Astrocyte of the hippocampus (primary cell): ENCODE data around the gene TRIM72.
"Not testable (repeated sequence)": the region's sequence is repeated elsewhere in the genome, so short reads cannot be mapped to it uniquely, and the experiment has no call there.

Source experiments
- DNase-seq: peaks from one replicate; pipeline ENCODE4 v3.0.0; 2011; ENCODE audit warnings: low read depth, low spot score

The TRIM72 gene, protein sequence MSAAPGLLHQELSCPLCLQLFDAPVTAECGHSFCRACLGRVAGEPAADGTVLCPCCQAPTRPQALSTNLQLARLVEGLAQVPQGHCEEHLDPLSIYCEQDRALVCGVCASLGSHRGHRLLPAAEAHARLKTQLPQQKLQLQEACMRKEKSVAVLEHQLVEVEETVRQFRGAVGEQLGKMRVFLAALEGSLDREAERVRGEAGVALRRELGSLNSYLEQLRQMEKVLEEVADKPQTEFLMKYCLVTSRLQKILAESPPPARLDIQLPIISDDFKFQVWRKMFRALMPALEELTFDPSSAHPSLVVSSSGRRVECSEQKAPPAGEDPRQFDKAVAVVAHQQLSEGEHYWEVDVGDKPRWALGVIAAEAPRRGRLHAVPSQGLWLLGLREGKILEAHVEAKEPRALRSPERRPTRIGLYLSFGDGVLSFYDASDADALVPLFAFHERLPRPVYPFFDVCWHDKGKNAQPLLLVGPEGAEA

DNA sequence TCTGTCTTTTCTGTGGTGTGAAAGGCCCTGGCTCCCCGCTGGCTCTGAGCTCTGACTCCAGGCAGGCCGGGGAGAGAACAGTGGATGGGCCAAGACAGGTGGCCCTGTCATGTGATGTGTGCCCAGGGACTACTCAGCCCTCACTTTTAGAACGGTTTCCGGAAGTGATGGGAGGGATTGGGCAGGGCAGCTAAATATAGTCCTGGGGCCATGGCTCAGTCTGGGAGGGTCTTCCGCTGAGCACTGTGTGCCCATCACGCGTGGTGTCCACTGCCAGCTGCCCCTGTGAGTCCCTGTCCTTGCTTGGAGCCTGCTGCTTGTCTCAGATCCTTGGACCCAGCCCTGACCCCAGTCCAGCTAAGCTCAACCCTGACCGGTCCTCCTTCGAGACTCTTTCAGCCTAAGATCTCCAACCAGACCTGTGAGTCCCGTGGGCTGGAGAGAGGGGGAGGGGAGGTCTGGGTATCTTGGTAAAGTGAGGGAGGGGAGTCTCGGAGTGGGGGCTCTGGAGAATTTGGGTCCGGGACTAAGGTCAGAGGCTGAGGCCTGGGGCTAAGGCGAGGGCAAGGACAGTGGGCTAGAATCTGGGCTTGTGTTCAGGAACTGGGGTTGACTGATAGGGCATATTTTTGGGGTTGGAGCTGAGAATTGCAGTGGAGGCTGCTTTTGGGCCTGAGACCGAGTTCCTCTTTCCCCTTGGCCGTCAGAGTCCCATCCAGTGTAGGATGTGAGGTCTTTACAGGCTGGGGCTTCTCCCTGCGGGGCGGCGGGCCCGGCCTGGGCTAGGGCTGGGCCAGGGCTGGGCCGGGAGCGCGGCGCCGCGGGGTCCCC, at the start of gene TRIM72:
Gene TRIM72 (plus strand): TSS at position 243 of the 831 bp plus-strand sequence. CDS start 620 bp downstream, outside the sequence.
- no peak for DNase-seq

DNA sequence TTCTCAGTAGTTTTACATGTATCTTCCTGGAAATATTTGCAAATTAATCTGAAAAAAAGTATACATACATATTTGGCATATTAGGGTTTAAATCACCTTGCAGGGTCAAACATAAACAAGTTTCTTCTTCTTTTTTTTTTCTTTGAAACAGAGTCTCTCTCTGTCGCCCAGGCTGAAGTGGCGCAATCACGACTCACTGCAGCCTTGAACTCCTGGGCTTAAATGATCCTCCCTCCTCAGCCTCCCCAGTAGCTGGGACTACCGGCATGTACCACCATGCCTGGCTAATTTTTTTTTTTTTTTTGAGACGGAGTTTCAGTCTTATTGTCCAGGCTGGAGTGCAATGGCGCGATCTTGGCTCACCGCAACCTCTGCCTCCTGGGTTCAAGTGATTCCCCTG, 46.6 kb upstream of the TRIM72 start:
- no peak for DNase-seq

DNA sequence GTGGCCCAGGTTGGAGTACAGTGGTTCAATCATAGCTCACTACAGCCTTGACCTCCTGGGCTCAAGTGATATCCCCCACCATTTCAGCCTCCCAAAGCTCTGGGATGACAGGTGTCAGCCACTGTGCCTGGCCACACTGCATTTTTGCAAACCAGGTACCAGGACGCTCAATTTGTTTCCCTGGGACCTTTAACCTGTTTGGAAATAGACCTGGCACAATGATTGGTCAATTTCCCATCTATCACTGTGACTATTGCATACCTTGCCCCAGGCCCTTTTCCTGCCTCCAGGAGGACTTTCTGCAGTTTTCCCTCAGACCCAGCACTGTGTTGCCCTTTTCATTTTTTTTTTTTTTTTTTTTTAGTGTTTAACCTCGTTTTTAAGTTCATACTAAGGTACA, 45.1 kb upstream of the TRIM72 start:
- DNase-seq = no peak

DNA sequence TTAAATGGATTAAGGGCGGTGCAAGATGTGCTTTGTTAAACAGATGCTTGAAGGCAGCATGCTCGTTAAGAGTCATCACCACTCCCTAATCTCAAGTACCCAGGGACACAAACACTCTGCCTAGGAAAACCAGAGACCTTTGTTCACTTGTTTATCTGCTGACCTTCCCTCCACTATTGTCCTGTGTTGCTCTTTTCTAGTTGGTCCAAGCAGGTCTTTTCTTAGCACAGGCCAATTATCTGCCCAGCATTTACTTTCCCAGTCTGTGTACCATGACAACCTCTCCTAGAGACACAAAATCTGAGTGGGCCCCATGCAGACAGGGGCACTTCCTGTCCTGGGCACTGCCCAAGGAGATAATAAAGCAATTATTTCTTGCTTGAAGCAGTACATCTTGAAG, 43.9 kb upstream of the TRIM72 start:
- DNase-seq = not testable (repeated sequence)

DNA sequence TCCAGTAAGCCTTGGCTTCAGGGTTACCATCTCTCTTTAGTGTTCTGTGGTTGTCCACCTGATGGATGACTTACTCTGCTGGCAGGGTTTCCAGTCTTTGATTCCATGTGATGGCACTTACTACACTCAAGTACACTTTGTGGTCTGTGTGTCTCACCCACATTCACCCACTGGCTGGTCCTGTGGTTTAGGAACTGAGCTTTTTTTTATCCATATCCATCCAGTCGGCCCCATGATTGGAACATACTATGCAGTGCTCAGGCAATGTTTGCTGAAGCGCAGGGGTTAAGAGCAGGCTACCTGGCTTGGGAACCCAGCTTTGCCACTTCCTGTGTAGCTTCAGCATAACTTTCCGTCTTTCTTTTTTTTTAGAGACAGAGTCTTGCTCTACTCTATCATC, 36.8 kb upstream of the TRIM72 start:
- peak; percentile 90 for DNase-seq

DNA sequence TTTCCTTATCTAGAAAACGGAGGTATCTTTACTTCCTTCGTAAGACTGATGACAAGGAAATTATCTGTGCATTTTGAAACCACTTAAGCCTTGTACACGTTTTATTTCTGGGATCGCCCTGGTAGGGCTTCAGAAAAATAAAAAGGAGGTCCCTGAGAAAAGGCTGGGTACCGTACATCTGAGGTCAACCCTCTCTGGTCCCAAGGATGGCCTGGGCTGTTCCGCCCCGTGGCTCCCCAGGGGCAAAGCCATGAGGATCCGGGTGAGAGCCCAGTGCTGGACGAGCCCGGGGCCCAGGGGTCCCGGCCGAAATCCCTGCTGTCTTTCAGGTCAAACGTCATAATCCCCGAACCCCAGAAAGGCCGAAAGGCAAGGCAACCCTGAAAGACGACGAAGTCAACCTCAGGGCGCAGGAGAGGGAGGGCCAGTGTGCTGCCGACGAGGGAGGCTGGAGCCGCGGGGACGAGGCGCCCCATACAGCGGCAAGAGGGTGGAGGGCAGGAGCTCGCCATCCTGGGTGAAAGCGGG, 34.6 kb upstream of the TRIM72 start:
- no peak for DNase-seq

DNA sequence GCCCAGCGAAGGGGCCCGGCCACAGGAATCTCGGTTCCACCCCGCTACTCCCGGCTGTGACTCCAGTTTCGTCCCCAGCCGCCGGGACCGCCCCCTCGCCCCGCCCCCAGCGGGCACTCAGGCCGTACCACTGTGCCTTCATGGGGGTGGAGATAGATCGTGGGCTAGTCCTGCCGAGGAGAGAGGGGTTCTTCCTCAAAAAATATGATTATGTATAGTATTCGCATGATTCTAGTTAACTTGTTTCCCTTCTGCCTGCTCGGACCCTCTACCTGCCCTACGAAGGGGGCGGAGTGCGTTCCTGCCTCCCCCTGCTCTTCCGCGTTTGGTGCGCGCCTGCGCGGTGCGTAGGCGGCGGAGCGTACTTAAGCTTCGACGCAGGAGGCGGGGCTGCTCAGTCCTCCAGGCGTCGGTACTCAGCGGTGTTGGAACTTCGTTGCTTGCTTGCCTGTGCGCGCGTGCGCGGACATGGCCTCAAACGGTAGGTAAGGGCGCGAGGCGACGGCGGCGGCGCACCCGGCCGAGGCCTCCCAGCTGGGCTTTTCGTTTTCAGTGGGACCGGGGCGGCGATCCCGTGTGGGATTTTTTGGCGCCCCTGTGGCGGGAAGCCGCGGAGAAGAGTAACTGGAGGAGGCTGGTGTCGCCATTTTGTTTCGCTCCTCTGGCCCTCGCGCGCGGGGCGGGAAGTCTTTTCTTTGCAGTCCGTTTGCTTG, 34.0 kb upstream of the TRIM72 start, which contains the start of gene FUS:
Gene FUS (plus strand): TSS at position 393 of the 713 bp plus-strand sequence. CDS start 76 bp downstream, at position 469.
- DNase-seq = peak; percentile 96

DNA sequence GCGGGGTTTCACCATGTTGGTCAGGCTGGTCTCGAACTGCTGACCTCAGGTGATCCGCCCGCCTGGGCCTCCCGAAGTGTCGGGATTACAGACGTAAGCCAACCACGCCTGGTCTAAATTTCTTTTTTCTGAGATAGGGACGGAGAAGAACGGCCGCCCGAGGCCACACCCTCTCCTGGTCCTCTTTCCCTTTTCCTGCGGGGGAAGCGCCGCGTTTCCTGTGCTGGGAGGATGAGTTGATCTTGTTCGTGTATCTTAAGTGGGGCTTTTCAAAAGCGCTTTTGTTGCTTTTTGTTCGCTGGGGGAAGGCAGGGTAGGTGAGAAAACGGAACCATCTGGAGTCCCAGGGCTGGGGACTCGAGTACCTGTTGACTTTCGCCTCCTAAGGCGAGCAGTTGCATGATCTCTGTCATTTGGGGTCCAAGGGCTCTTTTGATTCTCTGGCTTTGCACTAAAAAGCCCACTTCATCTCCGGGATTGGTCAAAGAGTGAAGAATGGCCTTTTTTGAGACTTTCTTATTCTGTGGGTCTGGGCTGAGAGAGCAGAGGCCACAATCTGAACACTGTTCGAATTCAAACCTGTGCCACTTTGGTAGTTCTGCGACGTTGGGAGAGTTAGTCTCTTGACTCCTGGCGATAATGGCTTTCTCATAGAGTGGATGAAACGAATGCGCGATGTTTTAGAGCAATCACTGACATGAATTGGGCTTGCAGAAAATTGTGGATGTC, 32.7 kb upstream of the TRIM72 start:
- peak; percentile 41 for DNase-seq

DNA sequence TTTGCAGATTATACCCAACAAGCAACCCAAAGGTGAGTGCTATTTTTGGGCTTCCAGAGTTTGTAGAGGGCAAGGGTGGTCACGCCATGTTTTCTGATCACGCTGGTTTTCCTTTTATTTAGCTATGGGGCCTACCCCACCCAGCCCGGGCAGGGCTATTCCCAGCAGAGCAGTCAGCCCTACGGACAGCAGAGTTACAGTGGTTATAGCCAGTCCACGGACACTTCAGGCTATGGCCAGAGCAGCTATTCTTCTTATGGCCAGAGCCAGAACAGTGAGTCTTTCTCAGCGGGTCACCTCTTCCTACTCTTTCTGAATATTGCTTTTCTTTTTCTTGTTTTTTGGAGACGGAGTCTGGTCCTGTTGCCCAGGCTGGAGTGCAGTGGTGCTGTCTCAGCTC, 31.5 kb upstream of the TRIM72 start:
- DNase-seq = peak; percentile 16

DNA sequence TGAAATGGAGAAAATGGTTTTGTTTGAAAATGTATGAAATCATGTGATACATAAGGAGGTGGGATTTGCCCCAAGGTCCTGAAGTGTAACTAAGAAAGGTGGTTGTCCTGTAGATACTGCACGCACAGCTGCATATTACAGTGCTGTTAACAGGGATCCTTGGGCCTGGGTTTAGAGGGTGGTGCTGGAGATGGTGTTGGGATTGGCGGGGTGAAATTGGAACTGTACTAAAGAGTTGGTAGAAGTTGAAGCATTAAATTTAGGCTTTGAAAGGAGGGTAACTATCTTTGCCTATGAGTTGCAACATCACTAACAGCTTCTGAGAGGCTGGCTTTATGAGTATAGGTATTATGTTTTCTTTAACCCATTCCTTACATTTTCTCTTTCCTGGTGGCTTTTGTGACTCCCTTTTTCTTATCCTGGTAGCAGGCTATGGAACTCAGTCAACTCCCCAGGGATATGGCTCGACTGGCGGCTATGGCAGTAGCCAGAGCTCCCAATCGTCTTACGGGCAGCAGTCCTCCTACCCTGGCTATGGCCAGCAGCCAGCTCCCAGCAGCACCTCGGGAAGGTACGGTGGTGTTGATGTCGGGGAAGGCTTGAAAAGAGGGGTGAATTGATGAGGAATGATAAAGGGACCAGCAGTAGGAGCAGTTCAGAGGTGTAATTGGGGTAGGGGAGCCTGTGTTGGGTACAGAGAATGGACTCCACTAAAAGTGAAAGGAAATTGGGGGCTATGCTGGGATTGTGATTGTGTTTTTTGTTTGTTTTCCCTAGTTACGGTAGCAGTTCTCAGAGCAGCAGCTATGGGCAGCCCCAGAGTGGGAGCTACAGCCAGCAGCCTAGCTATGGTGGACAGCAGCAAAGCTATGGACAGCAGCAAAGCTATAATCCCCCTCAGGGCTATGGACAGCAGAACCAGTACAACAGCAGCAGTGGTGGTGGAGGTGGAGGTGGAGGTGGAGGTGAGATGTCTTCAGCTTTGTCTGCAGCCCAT, 30.2 kb upstream of the TRIM72 start:
- no peak for DNase-seq

DNA sequence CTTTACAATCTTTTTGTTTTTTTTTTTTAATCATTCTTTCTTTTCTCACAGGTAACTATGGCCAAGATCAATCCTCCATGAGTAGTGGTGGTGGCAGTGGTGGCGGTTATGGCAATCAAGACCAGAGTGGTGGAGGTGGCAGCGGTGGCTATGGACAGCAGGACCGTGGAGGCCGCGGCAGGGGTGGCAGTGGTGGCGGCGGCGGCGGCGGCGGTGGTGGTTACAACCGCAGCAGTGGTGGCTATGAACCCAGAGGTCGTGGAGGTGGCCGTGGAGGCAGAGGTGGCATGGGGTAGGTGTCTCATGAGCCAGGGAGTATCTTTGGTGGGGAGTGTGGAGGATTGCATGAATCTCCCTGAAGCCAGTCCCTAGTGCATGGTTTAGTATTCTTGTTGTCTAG, 29.0 kb upstream of the TRIM72 start:
- DNase-seq = no peak

DNA sequence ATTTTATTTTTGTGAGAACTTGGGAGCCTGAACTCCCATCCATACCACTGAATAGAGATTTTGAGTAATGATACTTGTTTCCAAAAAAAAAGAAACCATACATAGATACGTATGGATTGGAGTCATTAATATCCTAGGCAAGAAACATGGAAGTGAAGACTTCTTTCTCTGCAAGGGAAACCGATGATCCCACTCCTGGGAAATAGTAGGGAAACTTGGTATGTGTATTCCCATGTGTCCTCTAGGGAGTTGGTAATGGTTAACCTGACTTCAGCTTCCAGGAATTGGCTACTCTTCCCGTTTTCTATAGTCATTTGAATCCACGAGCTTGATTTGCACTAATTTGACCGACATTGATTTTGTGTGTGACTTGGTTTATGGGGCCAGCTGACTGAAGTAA, 28.6 kb upstream of the TRIM72 start:
- DNase-seq = no peak

DNA sequence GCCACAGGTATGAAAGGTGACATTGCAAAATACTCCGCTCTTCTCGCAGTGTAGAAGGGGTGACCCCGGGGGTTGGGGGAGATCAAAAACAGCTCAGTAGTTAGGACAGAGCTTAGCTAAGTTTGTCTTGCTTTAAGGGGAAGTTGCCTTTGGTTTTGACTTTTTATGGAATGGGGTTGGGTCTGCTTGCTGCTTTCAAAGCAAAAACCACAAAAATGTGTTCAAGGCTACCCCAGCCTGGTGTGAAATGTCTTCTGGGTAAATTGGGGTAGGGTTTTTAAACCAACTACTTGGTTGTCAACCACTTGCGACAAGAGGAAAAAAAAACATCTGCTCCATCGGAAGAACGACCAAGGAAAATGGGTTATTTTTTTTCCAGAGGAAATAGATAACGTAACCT, 27.7 kb upstream of the TRIM72 start:
- peak; percentile 61 for DNase-seq

DNA sequence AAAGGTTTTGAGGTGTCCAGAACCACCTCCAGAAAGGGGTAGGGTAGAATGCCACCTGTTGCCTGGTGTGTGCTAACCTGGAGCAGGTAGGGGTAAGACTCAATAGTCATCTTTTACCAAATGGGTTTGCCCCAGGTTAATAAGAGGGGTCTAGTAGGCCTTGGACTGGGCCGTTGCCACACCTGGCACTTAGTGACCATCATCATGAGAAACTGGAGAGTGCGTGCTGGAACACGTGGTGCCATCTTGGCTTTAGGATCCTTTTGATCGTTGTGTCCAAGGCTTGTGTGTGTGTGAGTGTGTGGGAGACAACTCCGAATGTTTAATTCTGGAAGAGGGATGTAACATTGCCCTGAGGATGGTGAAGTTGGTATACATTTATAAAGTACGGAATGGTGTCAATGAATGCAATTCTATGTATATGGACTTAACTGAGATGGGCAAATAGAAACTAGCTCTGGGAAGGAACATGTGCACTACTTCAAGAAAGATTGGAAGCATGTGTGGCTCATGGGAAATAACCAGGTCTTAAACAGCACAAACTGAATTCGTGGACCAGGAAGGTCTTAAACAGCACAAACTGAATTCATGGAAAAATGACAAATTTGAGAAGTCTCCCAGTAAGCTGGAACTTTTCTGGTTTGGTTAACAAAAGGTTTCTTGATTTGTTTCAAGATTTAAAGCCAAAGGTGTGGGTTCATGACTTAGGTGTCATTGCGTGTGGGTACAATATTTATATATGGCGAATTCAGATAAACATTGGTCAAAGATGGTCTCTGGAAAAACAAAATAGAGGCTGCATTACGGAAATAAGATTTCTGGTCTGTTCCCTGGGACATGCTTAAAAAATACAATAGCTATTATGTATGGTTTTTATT, 26.8 kb upstream of the TRIM72 start:
- DNase-seq = no peak

DNA sequence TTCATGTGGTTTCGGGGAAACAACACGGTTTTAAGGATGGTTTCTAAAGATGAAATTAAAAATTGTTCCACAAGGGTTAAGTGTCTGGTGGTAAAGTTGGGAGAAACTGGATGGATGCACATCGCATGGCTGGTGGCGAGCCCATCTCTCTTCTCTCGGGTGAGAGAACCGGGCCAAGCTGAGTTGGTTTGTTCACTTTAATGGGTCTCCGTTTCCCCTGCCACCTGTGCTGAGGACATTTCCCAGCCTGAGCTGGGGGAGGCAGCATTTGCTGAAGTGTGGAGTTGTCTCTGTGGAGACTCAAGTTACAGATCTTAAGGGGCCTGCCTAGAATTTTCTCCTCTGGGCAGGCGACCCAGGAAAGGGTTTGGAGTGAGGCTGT, 26.1 kb upstream of the TRIM72 start:
- no peak for DNase-seq

DNA sequence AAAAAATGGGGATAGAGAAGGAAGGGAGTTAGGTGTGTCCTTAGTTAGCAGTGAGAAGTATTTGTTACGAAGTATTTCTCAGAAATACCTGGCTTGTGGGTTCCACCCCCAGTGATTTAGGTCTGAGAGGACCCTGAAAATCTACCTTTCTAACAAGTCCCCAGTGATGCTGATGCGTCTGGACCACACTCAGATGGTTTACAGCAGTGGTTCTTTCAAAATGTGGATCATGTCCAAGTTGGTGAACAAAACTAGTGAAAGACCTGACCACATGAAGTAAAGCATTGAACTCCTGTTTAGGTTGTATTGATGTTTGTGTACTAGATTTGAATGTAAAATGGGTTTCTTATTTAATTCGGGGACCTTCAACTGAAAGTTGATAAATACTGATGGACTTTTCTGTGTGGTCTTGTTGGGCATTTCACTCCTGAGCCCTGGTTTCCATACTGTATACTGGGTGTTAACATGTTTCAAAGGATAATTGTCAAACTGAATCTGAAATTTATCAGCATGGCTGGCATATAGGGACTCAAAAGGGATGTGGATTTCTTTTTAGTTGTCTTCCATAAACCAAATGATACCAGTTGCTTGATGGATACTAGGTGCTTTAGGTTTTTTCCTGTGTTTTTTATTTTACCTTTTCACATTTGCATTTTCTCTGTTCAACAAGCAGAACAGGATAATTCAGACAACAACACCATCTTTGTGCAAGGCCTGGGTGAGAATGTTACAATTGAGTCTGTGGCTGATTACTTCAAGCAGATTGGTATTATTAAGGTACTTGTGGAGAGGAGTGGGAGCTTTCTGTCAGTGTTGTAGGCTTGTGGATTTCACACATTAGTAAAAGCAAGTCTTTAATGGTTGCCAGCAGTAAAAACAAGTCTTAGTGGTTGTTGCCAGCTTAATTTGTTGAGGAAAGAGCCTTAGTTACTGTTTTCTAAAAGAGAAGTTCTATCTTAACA, 25.2 kb upstream of the TRIM72 start:
- no peak for DNase-seq

DNA sequence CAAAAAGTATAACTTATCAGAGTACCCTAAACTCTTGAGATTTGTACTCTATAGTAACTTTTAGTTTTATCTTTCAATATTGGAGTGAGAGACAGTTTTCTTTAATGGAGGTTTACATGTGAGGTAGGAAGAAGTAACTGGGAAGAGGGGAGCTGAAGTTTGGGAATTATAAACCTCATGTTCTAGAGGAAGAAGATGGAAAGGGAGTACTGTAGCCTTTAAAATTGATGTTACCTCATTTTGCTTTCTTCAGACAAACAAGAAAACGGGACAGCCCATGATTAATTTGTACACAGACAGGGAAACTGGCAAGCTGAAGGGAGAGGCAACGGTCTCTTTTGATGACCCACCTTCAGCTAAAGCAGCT, 24.5 kb upstream of the TRIM72 start:
- no peak for DNase-seq

DNA sequence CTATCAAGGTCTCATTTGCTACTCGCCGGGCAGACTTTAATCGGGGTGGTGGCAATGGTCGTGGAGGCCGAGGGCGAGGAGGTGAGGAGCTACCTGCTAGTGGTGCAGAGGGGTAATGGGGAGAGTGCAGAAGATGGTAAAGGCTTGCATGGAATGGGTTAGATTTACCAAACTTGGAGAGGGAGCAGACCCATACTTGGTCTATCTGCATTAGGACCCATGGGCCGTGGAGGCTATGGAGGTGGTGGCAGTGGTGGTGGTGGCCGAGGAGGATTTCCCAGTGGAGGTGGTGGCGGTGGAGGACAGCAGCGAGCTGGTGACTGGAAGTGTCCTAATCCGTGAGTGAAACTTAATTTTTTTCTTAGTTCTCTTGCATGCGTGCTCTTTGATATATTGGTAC, 23.9 kb upstream of the TRIM72 start:
- DNase-seq = no peak
